Keratinocyte (primary cell): ENCODE results near the gene C19orf38.
"Not testable (repeated sequence)": the region's sequence is repeated elsewhere in the genome, so short reads cannot be mapped to it uniquely, and the experiment has no call there.

Source experiments
- EZH2 ChIP-seq: IDR thresholded peaks from one replicate; pipeline ENCODE4 v1.6.1; 2012; ENCODE audit warnings: inconsistent platforms, mild to moderate bottlenecking, low read length, moderate library complexity
- TF ChIP-seq, protein P1 (sequence below), 3 experiments: IDR thresholded peaks in 1 of 3; conservative IDR thresholded peaks in 1 of 3; optimal IDR thresholded peaks in 1 of 3; 2 replicates in 2 of 3; 3 replicates in 1 of 3; pipeline versions ENCODE3 to v1.5.1; 2011; ENCODE audit warnings: low read length in 3 of 3, mild to moderate bottlenecking in 3 of 3, moderate library complexity in 2 of 3, control low read depth in 1 of 3, inconsistent platforms in 1 of 3; ENCODE audit not compliant: insufficient read depth in 2 of 3; ENCODE audit errors: extremely low read depth in 1 of 3

GRCh38 chr19:10877608-10878007 lies 29.4 kb downstream of the C19orf38 start:
- TF ChIP-seq, protein P1, sequence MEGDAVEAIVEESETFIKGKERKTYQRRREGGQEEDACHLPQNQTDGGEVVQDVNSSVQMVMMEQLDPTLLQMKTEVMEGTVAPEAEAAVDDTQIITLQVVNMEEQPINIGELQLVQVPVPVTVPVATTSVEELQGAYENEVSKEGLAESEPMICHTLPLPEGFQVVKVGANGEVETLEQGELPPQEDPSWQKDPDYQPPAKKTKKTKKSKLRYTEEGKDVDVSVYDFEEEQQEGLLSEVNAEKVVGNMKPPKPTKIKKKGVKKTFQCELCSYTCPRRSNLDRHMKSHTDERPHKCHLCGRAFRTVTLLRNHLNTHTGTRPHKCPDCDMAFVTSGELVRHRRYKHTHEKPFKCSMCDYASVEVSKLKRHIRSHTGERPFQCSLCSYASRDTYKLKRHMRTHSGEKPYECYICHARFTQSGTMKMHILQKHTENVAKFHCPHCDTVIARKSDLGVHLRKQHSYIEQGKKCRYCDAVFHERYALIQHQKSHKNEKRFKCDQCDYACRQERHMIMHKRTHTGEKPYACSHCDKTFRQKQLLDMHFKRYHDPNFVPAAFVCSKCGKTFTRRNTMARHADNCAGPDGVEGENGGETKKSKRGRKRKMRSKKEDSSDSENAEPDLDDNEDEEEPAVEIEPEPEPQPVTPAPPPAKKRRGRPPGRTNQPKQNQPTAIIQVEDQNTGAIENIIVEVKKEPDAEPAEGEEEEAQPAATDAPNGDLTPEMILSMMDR (optimal IDR thresholded peaks at IDR 0.05 in 1 of 3, IDR thresholded peaks at IDR 0.05 in 1 of 3, conservative IDR thresholded peaks at IDR 0.05 in 1 of 3; ENCODE audit: extremely low read depth in 1 of 3, insufficient read depth in 2 of 3, low read length in 3 of 3): not testable (repeated sequence)
- TF ChIP-seq EZH2: not testable (repeated sequence)
